ENCODE results near the gene HADHB.

DNA sequence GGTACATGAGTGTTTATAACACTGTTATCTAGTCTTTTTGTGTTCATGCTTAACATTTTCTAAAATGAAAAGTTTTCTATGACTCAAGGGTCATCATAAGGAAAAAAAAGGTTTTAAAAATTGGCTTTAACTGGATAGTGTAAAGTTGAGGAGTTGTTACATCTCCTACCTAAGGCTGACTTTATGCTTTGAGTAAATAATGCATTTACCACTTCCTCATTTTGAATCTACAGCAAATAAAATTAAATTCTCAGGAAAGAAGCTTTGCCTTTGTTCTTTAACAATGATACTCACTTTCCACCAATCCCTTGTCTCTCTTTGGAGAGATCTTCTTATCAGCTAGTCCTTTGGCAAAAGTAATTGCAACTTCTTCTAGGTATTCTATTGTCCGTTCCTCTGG, 30.0 kb upstream of the HADHB start:
- TF ChIP-seq, protein P1, sequence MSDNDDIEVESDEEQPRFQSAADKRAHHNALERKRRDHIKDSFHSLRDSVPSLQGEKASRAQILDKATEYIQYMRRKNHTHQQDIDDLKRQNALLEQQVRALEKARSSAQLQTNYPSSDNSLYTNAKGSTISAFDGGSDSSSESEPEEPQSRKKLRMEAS (IDR thresholded peaks at IDR 0.05) = no peak
- no peak for TF ChIP-seq ZFX (IDR thresholded peaks at IDR 0.05)

Measured in HCT116 (cell line).